IMR-90 (cell line): ENCODE data around the gene MRC2. TPM values are rescaled to one million over a fixed set of nuclear protein-coding genes. Genes with fewer than 3 reads are reported as not detected.
A peak's percentile ranks its signal among the peaks of the same experiment; 100 is the strongest.

ENCODE experiments used
- ATAC-seq: fragments of 200-7000 bp; cut with Tn5 transposase; 2 replicates; pipeline ENCODE4 v1.9.1; 2020; ENCODE audit warnings: low read depth, mild to moderate bottlenecking, moderate library complexity
- BruUV-seq: library from RNA; stranded (reverse); fragments of 400-500 nt; replicated peaks from 2 replicates; lab custom pipeline; 2021; lab: Mats Ljungman, UMichigan
- CTCF ChIA-PET: fragments of 300-600 bp; formaldehyde crosslinking; extraction: SDS; loops from one replicate; lab custom pipeline; 2021; ENCODE audit warnings: antibody characterized with exemption; lab: Yijun Ruan, JAX
- POLR2A ChIA-PET: fragments of 300-600 bp; sonication (Branson Sonifier 250); formaldehyde crosslinking; loops from one replicate; lab custom pipeline; 2022; ENCODE audit warnings: antibody characterized with exemption; ENCODE audit not compliant: unreplicated experiment; lab: Charles Lee
- DNase-seq: peaks from one replicate; pipeline ENCODE4 v3.0.0; 2013
- H2AFZ ChIP-seq: replicated peaks from 2 replicates; pipeline ENCODE3; 2013; ENCODE audit warnings: low read length, mild to moderate bottlenecking; ENCODE audit not compliant: poor library complexity
- H2AK5ac ChIP-seq: 2 replicates; pipeline ENCODE4 v1.6.1; 2013; ENCODE audit warnings: low read depth, low read length, inconsistent platforms
- H2AK9ac ChIP-seq: replicated peaks from 2 replicates; pipeline ENCODE3; 2013; ENCODE audit warnings: mild to moderate bottlenecking, low read depth, low read length, moderate library complexity; ENCODE audit not compliant: poor library complexity
- H2BK120ac ChIP-seq: 2 replicates; pipeline ENCODE4 v1.6.1; 2013; ENCODE audit warnings: low read depth, low read length, inconsistent platforms
- H2BK15ac ChIP-seq: 3 replicates; pipeline ENCODE4 v1.6.1; 2013; ENCODE audit warnings: low read depth, low read length, inconsistent platforms
- H2BK20ac ChIP-seq: 2 replicates; pipeline ENCODE4 v1.6.1; 2013; ENCODE audit warnings: low read depth, mild to moderate bottlenecking, inconsistent platforms, low read length, moderate library complexity
- H2BK5ac ChIP-seq: 2 replicates; pipeline ENCODE4 v1.6.1; 2013; ENCODE audit warnings: mild to moderate bottlenecking, low read depth, low read length, inconsistent platforms; ENCODE audit not compliant: poor library complexity, severe bottlenecking
- H3K14ac ChIP-seq: replicated peaks from 2 replicates; pipeline ENCODE4 v1.6.1; 2013; ENCODE audit warnings: low read depth, low read length, inconsistent platforms
- H3K18ac ChIP-seq: 2 replicates; pipeline ENCODE4 v1.6.1; 2013; ENCODE audit warnings: low read depth, low read length, control low read depth
- H3K23ac ChIP-seq: 2 replicates; pipeline ENCODE4 v1.6.1; 2013; ENCODE audit warnings: low read depth, low read length, inconsistent platforms
- H3K27ac ChIP-seq: 2 replicates; pipeline ENCODE4 v1.5.1; 2013; ENCODE audit warnings: mild to moderate bottlenecking, control low read depth, low read length; ENCODE audit not compliant: insufficient read depth
- H3K27me3 ChIP-seq: 2 replicates; pipeline ENCODE4 v1.6.1; 2013; ENCODE audit warnings: low read length; ENCODE audit not compliant: control insufficient read depth, insufficient read depth
- H3K36me3 ChIP-seq: 2 replicates; pipeline ENCODE4 v1.6.1; 2013; ENCODE audit warnings: low read length, mixed read lengths; ENCODE audit not compliant: control insufficient read depth, insufficient read depth
- H3K4ac ChIP-seq: 2 replicates; pipeline ENCODE4 v1.6.1; 2013; ENCODE audit warnings: low read depth, low read length, inconsistent platforms
- H3K4me1 ChIP-seq: 2 replicates; pipeline ENCODE4 v1.6.1; 2013; ENCODE audit warnings: low read length, mixed read lengths; ENCODE audit not compliant: control insufficient read depth, insufficient read depth
- H3K4me2 ChIP-seq: 2 replicates; pipeline ENCODE4 v1.6.1; 2013; ENCODE audit warnings: low read depth, mild to moderate bottlenecking, control low read depth, low read length, moderate library complexity
- H3K4me3 ChIP-seq: 2 replicates; pipeline ENCODE4 v1.5.1; 2013; ENCODE audit warnings: low read depth, mild to moderate bottlenecking, control low read depth, low read length, moderate library complexity; ENCODE audit not compliant: insufficient read depth
- H3K56ac ChIP-seq: 2 replicates; pipeline ENCODE4 v1.6.1; 2013; ENCODE audit warnings: low read length, inconsistent platforms; ENCODE audit not compliant: insufficient read depth; ENCODE audit errors: extremely low read depth
- H3K79me1 ChIP-seq, 2 experiments: 2 replicates each; pipeline ENCODE4 v1.6.1; 2013; ENCODE audit warnings: low read length in 2 of 2, inconsistent platforms in 1 of 2, low read depth in 1 of 2
- H3K9ac ChIP-seq: 2 replicates; pipeline ENCODE4 v1.6.1; 2013; ENCODE audit warnings: low read depth, low read length, control low read depth
- H3K9me1 ChIP-seq: 2 replicates; pipeline ENCODE4 v1.6.1; 2013; ENCODE audit warnings: low read length, inconsistent platforms; ENCODE audit not compliant: insufficient read depth
- H3K9me3 ChIP-seq: 2 replicates; pipeline ENCODE4 v1.6.1; 2013; ENCODE audit warnings: low read length; ENCODE audit not compliant: control insufficient read depth, insufficient read depth
- H4K20me1 ChIP-seq: 2 replicates; pipeline ENCODE4 v1.6.1; 2013; ENCODE audit warnings: low read length, inconsistent platforms; ENCODE audit not compliant: insufficient read depth
- H4K5ac ChIP-seq: 2 replicates; pipeline ENCODE4 v1.6.1; 2013; ENCODE audit warnings: mild to moderate bottlenecking, low read depth, low read length, control low read depth
- H4K8ac ChIP-seq, 2 experiments: 2 replicates each; pipeline ENCODE4 v1.6.1; 2013; ENCODE audit warnings: low read depth in 2 of 2, low read length in 2 of 2, control low read depth in 1 of 2, inconsistent platforms in 1 of 2
- H4K91ac ChIP-seq: 2 replicates; pipeline ENCODE4 v1.6.1; 2013; ENCODE audit warnings: low read depth, low read length, inconsistent platforms; ENCODE audit not compliant: insufficient read depth
- CTCF ChIP-seq: conservative IDR thresholded peaks from 2 replicates; pipeline ENCODE4 v1.5.1; 2012; ENCODE audit warnings: mild to moderate bottlenecking, low read depth, low read length, improper control_type of control experiment
- MAFK ChIP-seq: IDR thresholded peaks from 2 replicates; pipeline ENCODE4 v1.6.1; 2012; ENCODE audit warnings: low read depth, low read length, improper control_type of control experiment
- RCOR1 ChIP-seq: IDR thresholded peaks from 2 replicates; pipeline ENCODE4 v1.6.1; 2012; ENCODE audit warnings: mild to moderate bottlenecking, low read length, improper control_type of control experiment; ENCODE audit not compliant: insufficient replicate concordance
- WGBS, 2 experiments: methylation state at CpG; one replicate each; pipeline versions ENCODE4 v1.1.5 to v1.1.7; 2013; ENCODE audit warnings: missing lambda C conversion rate in 2 of 2; ENCODE audit not compliant: insufficient read length in 1 of 2; ENCODE audit errors: extremely low coverage in 2 of 2; 5-methylcytosine and 5-hydroxymethylcytosine counted together
- dilution Hi-C: fragments of 300-500 bp; cut with HindIII; formaldehyde crosslinking; loops from one replicate; pipeline ENCODE4 v1.14.3; 2018; ENCODE audit warnings: low sequenced_read_pairs; ENCODE audit not compliant: unreplicated experiment
- in situ Hi-C: fragments of 300-500 bp; cut with MboI; formaldehyde crosslinking; loops from 3 replicates; pipeline ENCODE4 v1.14.3; 2019; ENCODE audit warnings: low sequenced_read_pairs, inconsistent platforms, mixed read lengths
- intact Hi-C: fragments of 100-400 bp; cut with micrococcal nuclease; formaldehyde crosslinking; loops from 2 replicates; pipeline ENCODE4 v1.10.0; 2022
- polyA plus RNA-seq, 3 experiments: library from polyadenylated mRNA; depleted of rRNA; stranded (reverse); fragments of >200 nt; gene quantifications; 2 replicates each; pipeline ENCODE4 v1.2.3, GENCODE V29; 2012; ENCODE audit warnings: low replicate concordance in 1 of 3
- total RNA-seq: library from RNA; depleted of rRNA; stranded (reverse); fragments of >200 nt; gene quantifications from 2 replicates; pipeline ENCODE4 v1.2.3, GENCODE V29; 2012

Gene MRC2
- total and polyA plus RNA-seq, 2 of the 4 experiments (the other 2 are of a cell fraction), result 39.3 to 137 TPM

GRCh38 chr17:62739645-62740388 lies 112.3 kb downstream of the MRC2 start:
- Histone ChIP-seq H3K23ac (no peak overlapping the region), H3K27me3 (0 out of 2 replicates have a peak, but pooled peaks cover 1% of the 10 kb centered on the region), H2AFZ (peak overlapping the region; percentile 32), H3K4ac (no peak overlapping the region), H3K14ac (no peak overlapping the region; the same call in 1 of the 2 replicates), H3K18ac (peak overlapping the region; percentile 10; the same call in 1 of the 2 replicates), H4K8ac (peak overlapping the region in 1 of 2 experiments; percentile 16; a peak in 1 of 4 replicates), H4K91ac (peak overlapping the region; percentile 9; the same call in 1 of the 2 replicates), H2BK20ac (no peak overlapping the region), H2AK5ac (no peak overlapping the region), H2BK15ac (no peak overlapping the region), H4K20me1 (no peaks in the 10 kb centered on the region), H3K9me3 (no peaks in the 10 kb centered on the region), H3K79me1 (no peaks in the 10 kb centered on the region), H2BK120ac (no peak overlapping the region), H3K4me3 (no peak overlapping the region), H3K9ac (no peak overlapping the region), H2BK5ac (no peak overlapping the region), H2AK9ac (peak overlapping the region; percentile 42), H3K4me1 (0 out of 2 replicates have a peak, but pooled peaks cover 2% of the 10 kb centered on the region), H3K27ac (no peak overlapping the region), H3K4me2 (no peak overlapping the region), H3K9me1 (no peaks in the 10 kb centered on the region), H3K56ac (no peak overlapping the region), H3K36me3 (no peaks in the 10 kb centered on the region), H4K5ac (no peak overlapping the region)
- dilution Hi-C loops (no loop called here), intact Hi-C loops (no loop called here), in situ Hi-C loops (no loop called here)
- ChIA-PET POLR2A (interaction anchor here (0.6 kb wide), 1 partner anchor 206 kb away, joined by 3 read pairs; no protein-coding TSS in a partner anchor), CTCF (no interaction called here)
- 98% methylated on average over 8 of the region's 16 CpGs; no CpG with 5 or more reads in 1 of the 2 experiments for WGBS, 2 experiments
- BruUV-seq, result no TSS peak
- ATAC-seq (peak; percentile 79), DNase-seq (peak; percentile 42)
- TF ChIP-seq MAFK (no peak), CTCF (no peak), RCOR1 (no peak)
